GM12873 (cell line): ENCODE data around the gene TRPC5OS.

Experiments
- CTCF ChIP-seq: IDR thresholded peaks from 2 replicates; pipeline ENCODE4 v1.5.1; 2012; ENCODE audit warnings: low read depth, mild to moderate bottlenecking, moderate library complexity, low read length, control low read depth; ENCODE audit not compliant: insufficient read depth; ENCODE audit errors: missing control alignments

Gene TRPC5OS

GRCh38 chrX:111874241-111874640 is 1.7 kb upstream of the TRPC5OS start:
- TF ChIP-seq CTCF, result no peak

GRCh38 chrX:111876646-111877045 is 665 bp downstream of the TRPC5OS start:
- no peak for TF ChIP-seq CTCF

- no peak for TF ChIP-seq CTCF
These were observed 1.7 kb downstream of the TRPC5OS start for GRCh38 chrX:111877681-111878080.

GRCh38 chrX:111880735-111881134 is 4.8 kb downstream of the TRPC5OS start:
- no peak for TF ChIP-seq CTCF

- TF ChIP-seq CTCF, result no peak
These were observed 5.7 kb downstream of the TRPC5OS start for GRCh38 chrX:111881715-111882114.

GRCh38 chrX:111886678-111887077 is 10.7 kb downstream of the TRPC5OS start:
- TF ChIP-seq CTCF, result no peak

GRCh38 chrX:111888600-111888999 is 12.6 kb downstream of the TRPC5OS start:
- no peak for TF ChIP-seq CTCF
